Stimulated activated CD8-positive, alpha-beta memory T cell treated with anti-CD3 and anti-CD28 coated beads, Interleukin-7, amount 100 ng/mL, for 48 hours (primary cell): ENCODE results near the gene GRIA2.
"Not testable (repeated sequence)": the region's sequence is repeated elsewhere in the genome, so short reads cannot be mapped to it uniquely, and the experiment has no call there.

Experiments used
- DNase-seq, 2 donors: peaks; one replicate each; pipeline ENCODE4 v3.0.0-alpha.2; 2020; ENCODE audit warnings: low read depth in 1 of 2; ENCODE audit errors: extremely low read depth in 1 of 2

The GRIA2 gene

DNA sequence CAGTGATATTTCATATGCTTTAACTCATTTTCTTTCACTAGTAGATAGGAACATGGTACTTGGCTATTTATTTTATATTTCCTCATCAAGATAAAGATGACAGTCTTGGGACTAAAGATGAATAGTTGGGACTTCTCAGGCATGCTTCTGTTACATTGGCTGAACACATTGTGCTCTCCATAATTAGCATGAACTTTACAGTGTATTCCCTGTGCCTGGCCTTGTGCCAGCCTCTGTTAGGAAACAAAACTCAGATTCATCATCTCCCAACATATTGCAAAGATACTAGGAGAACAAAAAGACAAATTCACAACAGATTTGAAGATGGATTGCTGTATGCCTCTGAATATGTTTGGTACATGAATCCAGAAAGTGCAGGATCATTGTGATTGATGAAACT is 26.4 kb downstream of the GRIA2 start:
- DNase-seq, result no peak

DNA sequence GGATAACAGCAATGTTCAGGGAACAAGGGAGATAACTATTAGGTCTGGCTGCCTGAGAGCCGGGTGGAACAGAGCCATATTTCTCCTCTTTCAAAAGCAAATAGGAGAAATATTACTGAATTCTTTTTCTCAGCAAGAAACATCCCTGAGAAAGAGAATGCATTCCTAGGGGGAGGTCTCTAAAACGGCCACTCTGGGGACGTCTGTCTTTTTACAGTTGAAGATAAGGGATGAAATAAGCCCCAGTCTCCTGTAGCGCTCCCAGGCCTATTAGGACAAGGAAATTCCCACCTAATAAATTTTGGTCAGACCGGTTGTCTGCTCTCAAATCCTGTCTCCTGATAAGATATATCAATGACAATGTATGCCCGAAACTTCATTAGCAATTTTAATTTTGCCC is 37.6 kb downstream of the GRIA2 start:
- not testable (repeated sequence) for DNase-seq

DNA sequence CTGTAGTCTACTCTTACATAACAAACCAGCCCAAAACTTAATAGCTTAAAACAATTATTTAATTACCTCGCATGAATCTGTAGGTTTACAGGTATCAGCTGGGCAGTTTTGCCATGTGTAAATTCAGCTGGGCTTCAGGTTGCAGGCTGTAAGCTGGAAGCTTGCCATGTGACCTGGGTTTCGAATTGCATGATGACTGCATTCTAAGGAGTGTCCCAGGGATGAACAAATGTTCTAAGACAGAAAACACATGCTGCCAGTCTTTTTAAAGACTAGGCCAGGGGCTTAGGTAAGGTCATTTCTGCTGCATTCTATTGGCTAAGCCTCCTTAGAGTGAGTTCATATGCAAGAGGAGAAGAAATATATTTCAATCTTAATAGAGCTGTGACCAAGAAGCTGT is 44.8 kb downstream of the GRIA2 start:
- no peak for DNase-seq

DNA sequence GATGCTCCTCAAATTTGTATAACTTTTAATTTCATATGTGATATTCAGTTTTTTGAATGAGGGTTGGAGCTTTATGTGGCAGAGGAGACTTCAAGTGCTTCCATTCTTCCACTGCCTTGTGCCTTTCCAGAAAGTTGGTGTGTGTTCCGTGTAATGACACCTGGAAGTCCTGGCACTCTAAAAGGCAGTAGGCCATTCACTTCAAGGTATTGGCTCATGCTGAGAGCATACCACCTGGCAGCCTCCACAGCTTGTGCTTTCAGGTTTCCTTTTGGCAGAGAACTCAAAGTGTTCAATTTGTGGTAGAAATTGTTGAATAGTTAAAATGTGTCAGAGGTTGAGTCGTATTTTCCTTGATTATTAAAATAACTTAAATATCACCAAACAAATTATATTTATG is 49.6 kb downstream of the GRIA2 start:
- no peak for DNase-seq

DNA sequence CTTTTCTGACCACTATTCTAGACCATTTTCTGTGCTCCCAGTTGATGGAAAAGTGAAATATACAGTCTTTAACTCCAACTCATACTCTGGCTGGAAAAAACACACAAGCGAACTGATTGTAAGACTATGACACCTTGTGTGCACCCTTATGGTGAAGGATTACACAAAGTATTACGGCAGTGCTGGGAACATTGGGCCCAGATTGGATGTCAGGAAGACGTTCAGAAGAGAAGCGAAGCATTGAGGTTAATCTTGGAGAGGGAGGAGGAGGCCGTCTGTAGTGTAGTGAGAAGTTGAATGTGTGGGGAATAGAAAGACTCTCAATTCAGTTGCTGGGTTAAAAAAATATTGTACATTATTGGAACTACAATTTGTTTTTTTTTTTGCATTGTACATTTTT is 50.0 kb downstream of the GRIA2 start:
- DNase-seq, result no peak

DNA sequence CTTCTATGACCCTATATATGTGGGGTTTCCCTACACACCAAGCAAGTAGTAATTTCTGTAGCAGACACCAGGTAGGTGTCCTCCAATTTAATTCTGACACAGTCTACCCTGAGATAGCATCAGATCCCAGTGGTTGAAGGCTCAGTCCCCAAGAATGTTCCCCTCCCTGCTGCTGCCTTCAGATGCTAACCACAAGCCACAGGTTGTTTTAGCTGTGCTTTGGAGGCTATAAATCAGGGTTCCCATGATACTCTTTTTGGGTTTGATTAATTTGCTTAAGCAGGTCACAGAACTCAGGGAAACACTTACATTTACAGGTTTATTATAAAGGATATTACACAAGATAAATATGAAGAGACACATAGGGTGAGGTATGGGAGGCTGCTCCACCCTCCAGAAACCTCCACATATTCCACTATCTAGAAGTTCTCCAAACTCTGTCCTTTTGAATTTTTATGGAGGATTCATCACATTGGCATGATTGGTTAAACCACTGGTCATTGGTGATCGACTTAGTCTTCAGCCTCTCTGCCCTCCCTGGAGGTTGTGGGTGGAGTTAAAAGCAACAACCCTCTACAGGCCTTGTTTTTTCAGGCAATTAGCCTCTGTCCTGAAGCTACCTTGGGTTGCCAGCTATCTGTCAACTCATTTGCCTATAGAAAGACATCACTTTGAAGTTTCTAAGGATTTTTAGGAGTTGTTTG is 50.8 kb downstream of the GRIA2 start:
- no peak for DNase-seq

DNA sequence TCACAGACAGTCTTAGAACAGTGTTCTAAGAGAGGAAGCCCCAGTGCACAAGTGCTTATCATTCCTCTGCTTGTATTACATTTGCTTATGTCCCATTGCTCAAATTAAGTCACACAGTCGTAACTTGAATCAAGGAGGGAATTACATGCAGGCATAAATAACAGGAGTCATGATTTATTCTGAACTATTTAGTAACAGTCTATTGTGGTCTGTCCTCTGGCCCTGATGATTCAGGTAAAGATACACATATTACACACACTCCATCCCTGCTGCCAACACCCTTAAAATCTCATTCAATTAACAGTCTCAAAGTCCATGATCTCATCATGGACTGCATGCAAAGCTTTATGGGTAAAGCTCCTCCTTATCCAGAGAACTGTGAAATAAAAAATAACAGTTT is 60.1 kb downstream of the GRIA2 start:
- DNase-seq, result no peak

DNA sequence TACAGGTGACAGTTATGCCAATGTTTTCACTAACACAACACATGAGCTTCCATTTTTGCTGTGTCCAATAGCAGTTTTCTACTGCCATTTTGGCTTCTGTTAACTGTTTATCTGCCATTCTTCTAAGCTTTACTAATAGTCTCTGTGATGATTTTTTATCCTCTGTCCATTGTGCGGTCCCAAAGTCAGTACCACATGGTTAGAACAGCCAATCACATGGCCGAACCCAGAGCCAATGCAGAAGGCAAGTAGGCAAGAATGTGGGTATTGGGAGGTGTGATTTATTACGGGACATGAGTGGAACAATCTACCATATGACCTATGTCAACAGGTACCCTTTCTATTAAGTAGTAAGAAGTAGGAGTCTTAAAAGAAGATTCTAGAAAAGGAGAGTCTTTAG is 61.5 kb downstream of the GRIA2 start:
- DNase-seq, result no peak

DNA sequence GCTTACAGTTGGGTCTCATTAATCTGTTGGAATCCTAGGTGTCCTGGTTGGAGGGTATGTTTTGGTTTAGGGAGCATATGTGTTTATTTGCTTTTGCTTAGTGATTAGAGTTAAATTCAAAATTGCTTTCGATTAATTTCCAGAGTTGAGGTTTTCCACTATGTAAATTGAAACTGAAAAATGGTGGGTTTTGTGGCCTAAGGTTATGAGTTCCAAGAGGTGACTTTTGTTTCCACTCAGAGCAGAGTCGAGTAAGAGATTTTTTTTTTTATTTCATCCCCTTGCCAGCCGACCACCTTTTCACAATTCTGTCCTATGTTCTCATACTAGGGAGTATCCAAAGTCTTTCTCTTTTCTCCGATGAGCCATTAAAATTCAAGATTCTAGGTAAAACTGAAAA is 66.9 kb downstream of the GRIA2 start:
- no peak for DNase-seq

DNA sequence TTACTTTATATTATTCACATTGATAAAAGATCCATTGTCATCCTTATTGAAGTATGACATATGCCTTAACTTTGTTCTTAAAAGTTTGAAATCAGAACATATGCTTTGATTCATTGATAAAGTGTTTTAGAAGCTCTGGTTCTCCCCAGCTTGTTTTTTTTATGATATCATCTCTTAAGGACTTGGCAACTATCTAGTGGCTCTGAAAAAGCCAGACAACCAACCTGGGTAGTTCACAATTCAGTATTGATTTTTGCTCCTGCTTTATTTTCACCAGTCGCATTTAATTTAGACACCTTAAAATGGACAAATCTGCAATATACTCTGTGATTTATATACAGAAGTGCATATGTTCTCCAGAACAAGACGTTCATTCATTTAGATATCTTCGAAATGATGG is 70.1 kb downstream of the GRIA2 start:
- no peak for DNase-seq

DNA sequence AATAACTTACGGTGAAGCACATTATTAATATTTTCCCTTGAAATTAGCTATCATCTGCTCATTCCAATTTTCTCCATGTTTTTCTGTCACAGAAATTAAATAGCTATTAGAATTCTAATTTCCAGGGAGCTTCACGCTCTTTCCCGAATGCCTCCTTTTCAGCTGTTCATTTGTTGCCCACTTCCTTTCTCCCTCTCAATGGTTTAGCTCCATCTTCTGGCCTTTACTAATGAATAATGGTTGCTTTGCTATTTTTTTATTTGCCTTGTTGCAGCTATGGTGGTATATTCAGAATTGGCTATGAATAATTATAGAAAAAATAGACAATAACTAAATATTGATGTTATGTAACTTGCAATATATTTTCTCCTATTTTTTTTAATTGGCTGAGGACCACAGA is 70.5 kb downstream of the GRIA2 start:
- no peak for DNase-seq

DNA sequence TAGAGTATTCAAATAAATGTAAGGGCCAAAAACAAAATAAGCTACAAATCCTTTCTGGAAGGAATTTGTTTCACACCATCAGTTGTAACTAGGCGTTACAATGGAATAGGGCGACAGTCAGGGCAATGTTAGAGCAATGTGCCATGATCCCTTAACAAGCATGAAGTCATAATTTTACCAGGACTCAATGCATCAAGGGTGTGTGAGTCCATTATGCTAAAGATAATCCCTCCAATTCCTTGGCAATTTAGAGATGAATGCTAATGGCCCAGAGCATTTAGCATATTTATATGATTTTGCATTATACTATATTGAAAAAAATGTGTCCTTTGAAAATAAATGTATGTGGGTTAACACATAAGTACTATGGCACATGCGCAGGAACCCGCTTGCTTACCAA is 73.1 kb downstream of the GRIA2 start:
- DNase-seq, result no peak

DNA sequence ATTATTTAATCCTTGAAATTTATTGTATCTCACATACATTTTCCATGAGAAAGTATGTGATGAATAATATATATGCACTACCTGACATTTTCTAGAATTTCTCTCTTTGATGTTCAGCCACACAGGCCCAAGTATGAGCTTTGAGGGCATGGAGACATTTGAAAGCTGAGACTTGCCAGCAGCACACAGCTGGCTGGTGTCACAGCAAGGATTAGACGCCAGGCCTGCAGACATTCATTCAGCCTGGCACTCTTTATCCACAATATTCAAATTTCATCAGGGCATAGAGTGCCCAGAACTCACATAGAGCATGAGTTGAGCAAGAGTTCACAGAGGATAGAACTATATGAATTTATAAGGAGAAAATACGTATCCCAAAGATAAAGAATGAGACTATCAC is 74.0 kb downstream of the GRIA2 start:
- no peak for DNase-seq

DNA sequence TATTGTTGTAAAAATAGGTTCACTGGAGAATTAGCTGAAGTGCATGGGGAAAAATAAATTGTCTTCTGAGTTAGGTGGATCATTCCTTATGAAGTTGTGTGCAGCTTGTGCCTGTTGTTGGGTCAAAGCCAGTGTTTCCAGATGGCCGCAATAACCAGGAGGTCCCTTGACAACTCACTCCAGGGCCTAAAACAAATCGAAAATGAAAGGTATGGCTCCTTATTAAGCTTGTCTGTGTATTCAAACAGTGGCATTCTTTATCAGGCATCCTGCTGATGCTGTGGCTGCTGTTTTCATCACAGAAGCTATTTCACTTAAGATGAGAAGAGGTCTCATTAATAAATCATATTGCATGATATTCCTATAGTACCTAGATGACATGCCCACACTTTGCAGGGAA is 80.2 kb downstream of the GRIA2 start:
- no peak for DNase-seq

DNA sequence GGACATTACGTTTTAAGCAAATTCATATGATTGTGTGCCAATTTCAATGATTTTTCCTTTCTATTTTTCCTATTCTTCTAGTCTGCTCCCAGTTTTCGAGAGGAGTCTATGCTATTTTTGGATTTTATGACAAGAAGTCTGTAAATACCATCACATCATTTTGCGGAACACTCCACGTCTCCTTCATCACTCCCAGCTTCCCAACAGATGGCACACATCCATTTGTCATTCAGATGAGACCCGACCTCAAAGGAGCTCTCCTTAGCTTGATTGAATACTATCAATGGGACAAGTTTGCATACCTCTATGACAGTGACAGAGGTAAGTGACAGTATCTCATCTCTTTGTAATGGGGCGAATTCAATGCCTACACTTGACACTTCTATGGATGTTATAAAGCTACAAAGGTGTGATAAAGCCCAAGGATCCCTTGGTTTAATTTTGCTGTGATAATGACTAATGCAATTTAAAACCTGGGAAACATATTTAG is 83.0 kb downstream of the GRIA2 start:
- DNase-seq, result no peak

DNA sequence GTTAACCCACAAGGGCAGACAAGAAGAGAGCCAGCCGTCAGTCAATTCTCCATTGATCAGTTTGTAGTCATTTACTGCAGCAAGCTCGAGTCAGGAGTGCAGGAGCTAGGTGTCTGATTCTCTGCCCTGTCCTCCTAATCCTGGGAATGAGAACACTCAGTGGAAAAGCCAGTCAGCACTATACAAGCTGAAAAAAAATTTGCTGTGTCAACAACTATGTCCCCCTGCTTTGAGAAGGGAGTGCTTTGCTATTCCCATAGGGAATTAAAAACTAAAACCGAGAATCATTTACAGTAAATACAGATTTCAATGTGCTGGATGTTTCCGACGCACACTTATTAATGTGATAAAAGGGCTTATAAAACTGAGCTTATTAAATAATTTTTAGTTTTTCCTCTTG is 84.2 kb downstream of the GRIA2 start:
- no peak for DNase-seq

DNA sequence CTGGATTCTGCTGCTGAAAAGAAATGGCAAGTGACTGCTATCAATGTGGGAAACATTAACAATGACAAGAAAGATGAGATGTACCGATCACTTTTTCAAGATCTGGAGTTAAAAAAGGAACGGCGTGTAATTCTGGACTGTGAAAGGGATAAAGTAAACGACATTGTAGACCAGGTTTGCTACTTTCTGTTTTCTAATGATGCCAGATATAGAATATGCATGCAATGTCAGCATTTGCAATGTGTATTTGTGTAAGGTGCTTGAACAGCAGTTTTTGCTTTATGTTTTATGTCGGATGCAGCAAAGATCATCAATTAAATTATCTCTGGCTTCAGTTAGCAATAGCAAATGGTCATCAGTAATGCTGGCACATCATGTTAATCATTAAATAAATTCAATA is 92.2 kb downstream of the GRIA2 start:
- no peak for DNase-seq

DNA sequence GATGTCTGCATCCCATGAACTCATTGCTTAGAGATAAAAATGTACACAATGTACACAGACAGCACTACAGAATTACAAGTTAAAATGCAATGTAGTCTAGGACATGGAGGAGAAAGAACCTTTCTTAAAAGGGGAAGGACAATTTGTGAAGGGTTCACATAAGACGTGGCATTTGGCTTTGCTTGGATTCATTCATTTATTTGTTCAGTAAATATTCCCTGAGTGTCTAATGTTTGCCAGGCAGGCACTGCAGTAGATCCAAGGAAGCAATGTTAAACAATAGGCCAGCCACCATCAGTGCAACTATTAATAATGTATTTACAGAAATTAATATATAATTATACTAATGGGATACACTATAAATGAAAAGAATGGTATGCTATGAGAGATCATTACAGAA is 94.4 kb downstream of the GRIA2 start:
- no peak for DNase-seq

DNA sequence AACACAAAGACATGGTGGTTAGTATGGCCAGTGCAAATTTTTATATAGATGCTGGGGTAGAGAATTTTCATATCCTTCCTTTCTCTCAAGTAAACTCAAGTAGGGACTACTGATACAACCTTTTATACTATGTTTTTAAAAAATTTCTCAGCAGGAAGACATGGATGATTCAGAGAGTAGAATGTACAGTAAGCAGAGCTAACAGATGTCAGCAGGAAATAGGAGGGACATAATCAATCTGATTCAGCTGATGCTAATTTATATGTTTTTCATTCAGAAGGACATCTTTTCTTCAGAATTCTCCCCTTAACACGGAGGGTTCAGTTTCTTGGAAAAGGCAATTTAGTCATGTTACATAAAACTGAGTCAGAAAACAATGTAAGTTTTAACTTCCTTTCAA is 95.4 kb downstream of the GRIA2 start:
- DNase-seq, result no peak

DNA sequence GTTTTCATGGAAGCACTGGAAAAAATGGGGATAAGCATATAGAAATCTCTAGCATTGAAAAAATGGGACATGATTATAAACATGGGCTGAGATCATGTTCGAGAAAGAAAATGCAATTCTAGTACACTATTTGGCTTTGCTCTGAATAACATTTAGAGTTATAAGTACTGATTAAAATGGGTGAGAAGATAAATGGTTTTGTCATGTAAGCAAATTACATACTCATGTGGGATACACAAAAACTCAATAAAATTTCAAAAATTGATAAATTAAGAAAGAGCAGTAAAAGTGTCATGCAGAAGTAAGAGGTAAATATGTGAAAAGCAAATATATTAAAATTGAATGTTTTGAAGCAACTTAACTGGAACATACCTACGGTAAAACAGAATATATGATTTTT is 99.6 kb downstream of the GRIA2 start:
- DNase-seq, result no peak

DNA sequence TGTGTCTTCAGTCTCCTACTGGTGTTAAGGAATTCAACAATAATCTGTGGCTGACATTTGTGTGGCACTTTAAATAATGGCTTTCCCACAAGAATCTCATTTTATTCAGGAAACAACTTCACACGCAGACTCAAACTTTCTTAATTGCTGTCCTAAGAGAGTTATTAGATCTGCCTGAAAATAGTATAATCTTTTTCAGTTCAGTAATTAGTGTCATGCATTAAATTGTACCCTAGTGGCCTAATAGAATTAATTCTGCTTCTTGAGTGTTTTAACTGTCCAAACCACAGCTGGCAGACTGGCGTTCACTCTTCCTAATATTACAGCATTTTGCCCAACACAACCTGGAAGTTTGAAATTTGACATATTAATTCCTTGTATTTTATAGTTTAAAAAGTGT is 107.1 kb downstream of the GRIA2 start:
- DNase-seq, result no peak

DNA sequence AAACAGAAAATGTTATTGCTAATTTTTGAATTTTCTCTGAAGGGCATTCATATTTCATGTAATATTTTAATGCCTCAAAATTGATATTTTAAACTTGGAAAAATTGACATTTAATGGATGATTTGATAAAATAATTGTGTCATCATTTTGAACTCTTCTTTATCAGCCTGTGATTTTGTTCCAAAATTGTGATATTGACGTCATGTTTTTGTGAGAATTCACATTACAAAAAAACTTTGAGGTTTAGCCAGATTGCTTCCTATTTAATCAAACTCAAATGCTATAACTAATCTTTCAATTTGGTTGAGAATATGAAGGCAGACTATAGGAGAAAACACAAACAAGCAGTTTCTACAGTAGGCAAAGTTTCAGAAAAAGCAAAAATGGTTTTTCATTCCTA is 137.4 kb downstream of the GRIA2 start:
- no peak for DNase-seq

DNA sequence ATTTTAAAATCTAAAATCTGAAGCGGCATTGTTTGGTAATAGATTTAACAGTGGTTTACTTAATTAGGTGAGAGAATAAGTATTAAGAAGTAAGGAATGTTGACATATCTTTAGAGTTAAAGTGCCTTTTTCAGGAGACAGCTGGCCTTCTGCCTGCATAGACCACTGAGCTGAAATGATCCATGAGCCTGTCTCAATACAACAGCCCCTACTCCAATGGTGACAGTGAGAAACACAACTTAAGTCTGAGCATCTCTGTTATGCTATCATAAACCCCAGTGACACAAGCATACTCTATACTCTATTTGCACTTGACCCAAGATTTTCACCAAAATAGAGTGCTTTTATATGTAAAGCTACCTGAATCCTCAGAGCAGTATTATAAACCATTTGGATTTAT is 137.9 kb downstream of the GRIA2 start:
- DNase-seq, result no peak
